ENCODE measurements around the gene ZNF503.

DNA sequence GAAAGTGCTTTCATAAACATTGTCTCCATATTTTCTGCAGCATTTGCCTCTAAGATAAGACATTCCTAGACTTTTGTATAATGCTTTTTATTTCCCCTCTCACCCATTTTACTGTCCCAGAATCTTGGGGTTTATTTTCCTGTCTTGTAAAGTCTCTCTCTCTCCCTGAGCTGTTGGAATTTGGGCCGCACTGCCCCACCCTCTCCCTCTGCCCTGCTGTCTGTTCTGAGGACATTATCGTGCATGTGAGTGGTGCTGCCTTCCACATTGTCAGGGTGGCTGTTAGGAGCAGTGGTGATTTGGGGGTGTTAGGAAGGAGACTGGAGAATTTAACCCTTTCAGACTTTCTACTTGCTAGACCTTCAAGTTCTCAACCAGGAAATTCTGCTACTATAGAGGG is 46.6 kb upstream of the ZNF503 start:
- no peak for TF ChIP-seq RAD21 (IDR thresholded peaks at IDR 0.05; ENCODE audit: insufficient read depth, low read depth, low read length)
- TF ChIP-seq, protein P1, sequence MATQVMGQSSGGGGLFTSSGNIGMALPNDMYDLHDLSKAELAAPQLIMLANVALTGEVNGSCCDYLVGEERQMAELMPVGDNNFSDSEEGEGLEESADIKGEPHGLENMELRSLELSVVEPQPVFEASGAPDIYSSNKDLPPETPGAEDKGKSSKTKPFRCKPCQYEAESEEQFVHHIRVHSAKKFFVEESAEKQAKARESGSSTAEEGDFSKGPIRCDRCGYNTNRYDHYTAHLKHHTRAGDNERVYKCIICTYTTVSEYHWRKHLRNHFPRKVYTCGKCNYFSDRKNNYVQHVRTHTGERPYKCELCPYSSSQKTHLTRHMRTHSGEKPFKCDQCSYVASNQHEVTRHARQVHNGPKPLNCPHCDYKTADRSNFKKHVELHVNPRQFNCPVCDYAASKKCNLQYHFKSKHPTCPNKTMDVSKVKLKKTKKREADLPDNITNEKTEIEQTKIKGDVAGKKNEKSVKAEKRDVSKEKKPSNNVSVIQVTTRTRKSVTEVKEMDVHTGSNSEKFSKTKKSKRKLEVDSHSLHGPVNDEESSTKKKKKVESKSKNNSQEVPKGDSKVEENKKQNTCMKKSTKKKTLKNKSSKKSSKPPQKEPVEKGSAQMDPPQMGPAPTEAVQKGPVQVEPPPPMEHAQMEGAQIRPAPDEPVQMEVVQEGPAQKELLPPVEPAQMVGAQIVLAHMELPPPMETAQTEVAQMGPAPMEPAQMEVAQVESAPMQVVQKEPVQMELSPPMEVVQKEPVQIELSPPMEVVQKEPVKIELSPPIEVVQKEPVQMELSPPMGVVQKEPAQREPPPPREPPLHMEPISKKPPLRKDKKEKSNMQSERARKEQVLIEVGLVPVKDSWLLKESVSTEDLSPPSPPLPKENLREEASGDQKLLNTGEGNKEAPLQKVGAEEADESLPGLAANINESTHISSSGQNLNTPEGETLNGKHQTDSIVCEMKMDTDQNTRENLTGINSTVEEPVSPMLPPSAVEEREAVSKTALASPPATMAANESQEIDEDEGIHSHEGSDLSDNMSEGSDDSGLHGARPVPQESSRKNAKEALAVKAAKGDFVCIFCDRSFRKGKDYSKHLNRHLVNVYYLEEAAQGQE (IDR thresholded peaks at IDR 0.05; ENCODE audit: low read depth, low read length), result no peak

Data from GM12878 (cell line).